MM.1S (cell line): ENCODE measurements around the gene SFI1.

Experiments
- DNase-seq: peaks from one replicate; pipeline ENCODE4 v3.0.0-alpha.2; 2015
- H2AFZ ChIP-seq: fragments of 300-600 bp; sonication (generic); 2 replicates; pipeline ENCODE4 v1.6.0; 2016; ENCODE audit warnings: antibody characterized with exemption, low read length
- H3F3A ChIP-seq: fragments of 300-600 bp; sonication (generic); 2 replicates; pipeline ENCODE4 v1.6.1; 2016; ENCODE audit warnings: mild to moderate bottlenecking, antibody characterized with exemption, low read length, moderate library complexity, mixed read lengths; ENCODE audit not compliant: insufficient read depth
- H3K27ac ChIP-seq: fragments of 300-600 bp; sonication (generic); 2 replicates; pipeline ENCODE4 v1.5.1; 2016; ENCODE audit warnings: mild to moderate bottlenecking, low read length
- H3K27me3 ChIP-seq: fragments of 300-600 bp; sonication (generic); replicated peaks from 2 replicates; pipeline ENCODE4 v1.6.0; 2016; ENCODE audit warnings: low read length; ENCODE audit not compliant: insufficient read depth
- H3K36me3 ChIP-seq: fragments of 300-600 bp; sonication (generic); replicated peaks from 2 replicates; pipeline ENCODE4 v1.6.1; 2016; ENCODE audit warnings: mild to moderate bottlenecking, low read length, mixed read lengths; ENCODE audit not compliant: insufficient read depth
- H3K4me1 ChIP-seq: fragments of 300-600 bp; sonication (generic); 2 replicates; pipeline ENCODE4 v1.6.1; 2016; ENCODE audit warnings: low read length, mixed read lengths
- H3K4me2 ChIP-seq: fragments of 300-600 bp; sonication (generic); 2 replicates; pipeline ENCODE4 v1.6.0; 2016; ENCODE audit warnings: low read depth, low read length
- H3K4me3 ChIP-seq: fragments of 300-600 bp; sonication (generic); 2 replicates; pipeline ENCODE4 v1.5.1; 2016; ENCODE audit warnings: low read length, mixed read lengths
- H3K79me2 ChIP-seq: fragments of 300-600 bp; sonication (generic); 2 replicates; pipeline ENCODE4 v1.6.1; 2016; ENCODE audit warnings: mixed run types, low read length, mixed read lengths
- H3K9ac ChIP-seq: fragments of 300-600 bp; sonication (generic); 2 replicates; pipeline ENCODE4 v1.6.1; 2016; ENCODE audit warnings: low read length, mixed read lengths
- H3K9me2 ChIP-seq: fragments of 300-600 bp; sonication (generic); replicated peaks from 2 replicates; pipeline ENCODE4 v1.6.1; 2016; ENCODE audit warnings: mild to moderate bottlenecking, low read length, mixed read lengths; ENCODE audit not compliant: insufficient read depth
- H3K9me3 ChIP-seq: fragments of 300-600 bp; sonication (generic); replicated peaks from 2 replicates; pipeline ENCODE4 v1.6.1; 2016; ENCODE audit warnings: mild to moderate bottlenecking, low read length, mixed read lengths; ENCODE audit not compliant: insufficient read depth
- H4K20me1 ChIP-seq: fragments of 300-600 bp; sonication (generic); 2 replicates; pipeline ENCODE4 v1.6.1; 2016; ENCODE audit warnings: mild to moderate bottlenecking, low read length, moderate library complexity, mixed read lengths; ENCODE audit not compliant: insufficient read depth
- EZH2 ChIP-seq: fragments of 300-600 bp; sonication (generic); optimal IDR thresholded peaks from 2 replicates; pipeline ENCODE3; 2017; ENCODE audit warnings: low read depth, mild to moderate bottlenecking, antibody characterized with exemption, low read length, mixed read lengths
- EZH2phosphoT487 ChIP-seq: fragments of 300-600 bp; sonication (generic); IDR thresholded peaks from 2 replicates; pipeline ENCODE4 v1.6.1; 2018; ENCODE audit warnings: antibody characterized with exemption, low read length
- TF ChIP-seq, protein P1 (sequence below): fragments of 300-600 bp; sonication (generic); IDR thresholded peaks from 2 replicates; pipeline ENCODE4 v1.5.1; 2016; ENCODE audit warnings: antibody characterized with exemption, low read length, mixed read lengths

Gene SFI1

DNA sequence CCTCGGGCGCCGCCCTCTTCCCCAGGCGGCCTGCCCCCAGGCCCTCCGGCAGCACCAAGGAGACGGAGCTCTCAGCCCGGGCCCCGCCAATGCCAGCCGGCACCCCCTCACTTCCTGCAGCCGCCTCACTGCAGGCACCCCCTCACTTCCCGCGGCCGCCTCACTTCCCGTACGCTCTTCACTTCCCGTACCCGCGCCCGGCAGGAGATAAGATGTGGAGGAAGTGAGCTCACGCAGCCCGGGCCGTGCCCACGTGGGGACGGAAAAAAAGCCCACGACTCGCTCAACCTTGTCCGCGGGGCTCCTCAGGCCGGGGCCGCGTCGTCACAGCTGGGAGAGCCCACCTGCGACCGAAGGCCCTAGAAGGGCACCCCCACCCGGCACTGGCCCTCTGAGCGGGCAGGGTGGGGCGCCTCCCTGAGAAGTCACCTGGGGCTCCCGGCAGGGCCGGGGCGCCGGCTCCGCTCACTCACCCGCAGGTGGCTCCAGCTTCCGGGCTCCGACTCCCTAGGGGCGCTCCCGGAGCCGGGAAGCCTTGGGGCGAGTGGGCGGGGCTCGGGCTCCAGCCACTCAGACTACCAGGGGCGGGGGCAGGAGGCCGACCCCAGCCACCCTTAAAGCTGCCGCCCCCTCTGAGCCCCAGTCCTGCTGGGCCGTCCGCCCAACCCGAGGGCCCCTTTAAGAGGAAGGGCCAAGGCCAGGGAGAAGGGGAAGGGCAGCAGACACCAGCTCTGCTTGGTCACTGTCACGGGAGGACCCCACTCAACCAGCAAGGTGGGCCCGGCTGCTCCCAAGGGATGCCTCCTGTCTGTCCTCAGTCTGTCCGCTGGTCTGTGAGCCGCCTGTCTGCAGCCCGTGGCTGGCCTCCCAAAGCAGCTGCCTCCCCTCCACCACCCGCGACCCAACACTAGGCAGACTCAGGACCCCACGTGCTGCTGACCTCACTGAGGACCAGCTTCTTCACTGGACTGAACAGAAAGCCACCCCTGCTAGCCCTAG lies 134.3 kb downstream of the SFI1 start:
- H3K4me3 ChIP-seq, result peak overlapping the region; percentile 91
- peak; percentile 72 for DNase-seq
- no peaks in the 10 kb centered on the region for H3K36me3 ChIP-seq
- H3K9me3 ChIP-seq, result no peaks in the 10 kb centered on the region
- peak overlapping the region; percentile 67; the same call in 1 of the 2 replicates for H3K27ac ChIP-seq
- no peak for TF ChIP-seq EZH2
- TF ChIP-seq, protein P1, sequence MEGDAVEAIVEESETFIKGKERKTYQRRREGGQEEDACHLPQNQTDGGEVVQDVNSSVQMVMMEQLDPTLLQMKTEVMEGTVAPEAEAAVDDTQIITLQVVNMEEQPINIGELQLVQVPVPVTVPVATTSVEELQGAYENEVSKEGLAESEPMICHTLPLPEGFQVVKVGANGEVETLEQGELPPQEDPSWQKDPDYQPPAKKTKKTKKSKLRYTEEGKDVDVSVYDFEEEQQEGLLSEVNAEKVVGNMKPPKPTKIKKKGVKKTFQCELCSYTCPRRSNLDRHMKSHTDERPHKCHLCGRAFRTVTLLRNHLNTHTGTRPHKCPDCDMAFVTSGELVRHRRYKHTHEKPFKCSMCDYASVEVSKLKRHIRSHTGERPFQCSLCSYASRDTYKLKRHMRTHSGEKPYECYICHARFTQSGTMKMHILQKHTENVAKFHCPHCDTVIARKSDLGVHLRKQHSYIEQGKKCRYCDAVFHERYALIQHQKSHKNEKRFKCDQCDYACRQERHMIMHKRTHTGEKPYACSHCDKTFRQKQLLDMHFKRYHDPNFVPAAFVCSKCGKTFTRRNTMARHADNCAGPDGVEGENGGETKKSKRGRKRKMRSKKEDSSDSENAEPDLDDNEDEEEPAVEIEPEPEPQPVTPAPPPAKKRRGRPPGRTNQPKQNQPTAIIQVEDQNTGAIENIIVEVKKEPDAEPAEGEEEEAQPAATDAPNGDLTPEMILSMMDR, result no peak
- H3K79me2 ChIP-seq, result peaks cover 82% of the 10 kb centered on the region
- peak overlapping the region; percentile 92 for H3K9ac ChIP-seq
- H2AFZ ChIP-seq, result peak overlapping the region; percentile 32
- H3K4me1 ChIP-seq, result peaks cover 8% of the 10 kb centered on the region; the same call in 1 of the 2 replicates
- H3K4me2 ChIP-seq, result peak overlapping the region; percentile 73
- H3K9me2 ChIP-seq, result no peaks in the 10 kb centered on the region
- H4K20me1 ChIP-seq, result no peaks in the 10 kb centered on the region
- no peaks in the 10 kb centered on the region for H3K27me3 ChIP-seq
- peaks cover 3% of the 10 kb centered on the region; the same call in 1 of the 2 replicates for H3F3A ChIP-seq

DNA sequence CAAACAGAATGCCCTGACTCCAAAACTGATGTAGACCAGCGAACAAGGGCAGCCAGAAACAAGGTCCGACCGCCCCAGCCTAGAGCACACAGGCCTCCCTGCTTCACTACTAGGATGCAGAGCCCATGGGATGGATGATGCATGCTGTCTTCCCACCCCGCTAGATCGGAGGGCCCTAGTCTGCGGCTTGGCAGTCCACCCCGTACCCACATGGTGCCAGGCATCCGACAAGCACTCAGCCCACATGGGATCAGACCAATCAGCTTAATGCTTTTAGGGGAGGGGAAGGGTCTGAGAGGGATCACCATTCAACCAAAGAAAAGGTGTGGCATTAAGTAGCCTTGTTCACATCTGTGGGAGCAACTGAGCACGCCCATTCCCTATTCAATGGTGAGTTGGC lies 135.1 kb downstream of the SFI1 start:
- Histone ChIP-seq H3K27me3 (no peaks in the 10 kb centered on the region), H3K36me3 (no peaks in the 10 kb centered on the region), H3F3A (peaks cover 3% of the 10 kb centered on the region; the same call in 1 of the 2 replicates), H3K4me2 (peak overlapping the region; percentile 73; the same call in 1 of the 2 replicates), H3K9me3 (no peaks in the 10 kb centered on the region), H3K79me2 (peaks cover 82% of the 10 kb centered on the region), H3K4me1 (peaks cover 8% of the 10 kb centered on the region; the same call in 1 of the 2 replicates), H3K4me3 (peak overlapping the region; percentile 91; the same call in 1 of the 2 replicates), H3K9me2 (no peaks in the 10 kb centered on the region), H2AFZ (0 out of 2 replicates have a peak overlapping the region, but pooled peaks have one; percentile 32), H4K20me1 (no peaks in the 10 kb centered on the region), H3K27ac (no peak overlapping the region), H3K9ac (peak overlapping the region; percentile 92; the same call in 1 of the 2 replicates)
- DNase-seq, result no peak
- TF ChIP-seq, protein P1, result no peak
- TF ChIP-seq EZH2, result no peak

DNA sequence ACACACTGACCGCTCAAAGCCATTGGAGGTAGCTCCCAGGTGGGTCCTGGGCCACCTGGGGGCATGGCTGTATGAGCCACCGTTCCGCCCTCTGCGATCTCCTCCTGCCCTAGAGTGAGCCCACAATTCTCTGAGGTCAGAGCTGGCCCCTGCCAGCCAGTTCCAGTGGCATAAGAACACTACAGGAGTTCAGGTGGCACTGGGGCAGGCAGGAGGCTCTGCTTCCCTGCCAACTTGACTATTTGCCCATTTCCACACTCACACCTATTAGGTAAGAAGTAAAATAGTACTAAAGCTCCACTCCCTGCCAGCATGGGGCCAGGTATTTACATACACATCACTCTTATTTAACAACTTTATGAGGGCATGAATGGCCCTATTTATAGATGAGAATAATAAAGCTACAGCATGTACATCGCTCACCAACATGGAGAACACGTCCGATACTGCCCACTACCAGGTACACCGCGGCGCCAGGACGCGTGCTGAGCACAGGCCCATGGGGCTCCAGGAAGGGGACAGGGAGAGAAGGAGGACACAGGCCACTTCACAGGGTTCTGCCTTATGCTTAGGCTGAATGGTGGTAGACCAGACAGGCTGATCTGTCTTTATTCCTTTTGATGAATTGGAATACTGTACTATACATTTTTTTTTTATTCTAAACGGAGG lies 139.4 kb downstream of the SFI1 start:
- Histone ChIP-seq H3K9ac (no peak overlapping the region), H4K20me1 (no peaks in the 10 kb centered on the region), H3K4me3 (no peak overlapping the region), H3K27me3 (no peaks in the 10 kb centered on the region), H3K9me3 (no peaks in the 10 kb centered on the region), H3K4me1 (peaks cover 8% of the 10 kb centered on the region; the same call in 1 of the 2 replicates), H3K79me2 (peaks cover 67% of the 10 kb centered on the region), H2AFZ (no peak overlapping the region), H3K27ac (no peak overlapping the region), H3K9me2 (no peaks in the 10 kb centered on the region), H3F3A (peaks cover 3% of the 10 kb centered on the region; the same call in 1 of the 2 replicates), H3K36me3 (no peaks in the 10 kb centered on the region), H3K4me2 (no peak overlapping the region)
- TF ChIP-seq EZH2, result no peak
- TF ChIP-seq, protein P1, result no peak
- TF ChIP-seq EZH2phosphoT487, result no peak
- no peak for DNase-seq
